HEK293 (cell line): Measurements from ENCODE around the gene MTARC2.

Experiments used
- HOXC10 ChIP-seq: sonication (generic); formaldehyde crosslinking; IDR thresholded peaks from 2 replicates; pipeline ENCODE4 v1.8.1; 2023; ENCODE audit warnings: mild to moderate bottlenecking, missing genetic modification reagents
- HOXD13 ChIP-seq: sonication (generic); formaldehyde crosslinking; IDR thresholded peaks from 2 replicates; pipeline ENCODE4 v1.8.0; 2022; ENCODE audit warnings: missing genetic modification reagents, borderline replicate concordance
- KLF1 ChIP-seq: fragments of 450-650 bp; formaldehyde crosslinking; IDR thresholded peaks from 2 replicates; pipeline ENCODE4 v1.5.1; 2016; ENCODE audit warnings: missing biosample characterization, missing genetic modification characterization
- KLF10 ChIP-seq: fragments of 450-650 bp; IDR thresholded peaks from 2 replicates; pipeline ENCODE4 v1.5.1; 2018; ENCODE audit warnings: missing biosample characterization, mild to moderate bottlenecking, missing genetic modification characterization
- MEIS1 ChIP-seq: sonication (generic); formaldehyde crosslinking; IDR thresholded peaks from 2 replicates; pipeline ENCODE4 v1.8.1; 2022; ENCODE audit warnings: missing genetic modification reagents, mild to moderate bottlenecking, borderline replicate concordance
- OVOL3 ChIP-seq: fragments of 450-650 bp; formaldehyde crosslinking; IDR thresholded peaks from 2 replicates; pipeline ENCODE4 v1.5.1; 2016; ENCODE audit warnings: missing biosample characterization, missing genetic modification characterization
- PRDM4 ChIP-seq: fragments of 450-650 bp; formaldehyde crosslinking; IDR thresholded peaks from 2 replicates; pipeline ENCODE4 v1.5.1; 2017; ENCODE audit warnings: missing biosample characterization, missing genetic modification characterization
- PRDM6 ChIP-seq: fragments of 450-650 bp; formaldehyde crosslinking; IDR thresholded peaks from 2 replicates; pipeline ENCODE4 v1.5.1; 2017; ENCODE audit warnings: missing biosample characterization, missing genetic modification characterization
- SP7 ChIP-seq: fragments of 450-650 bp; formaldehyde crosslinking; IDR thresholded peaks from 2 replicates; pipeline ENCODE4 v1.5.1; 2016; ENCODE audit warnings: missing biosample characterization, missing genetic modification characterization
- TSHZ1 ChIP-seq: fragments of 450-650 bp; formaldehyde crosslinking; IDR thresholded peaks from 2 replicates; pipeline ENCODE4 v1.5.1; 2016; ENCODE audit warnings: missing biosample characterization, missing genetic modification characterization, borderline replicate concordance
- ZBTB17 ChIP-seq: fragments of 450-650 bp; formaldehyde crosslinking; IDR thresholded peaks from 2 replicates; pipeline ENCODE4 v1.5.1; 2016; ENCODE audit warnings: missing biosample characterization, missing genetic modification characterization
- ZEB2 ChIP-seq: fragments of 450-650 bp; formaldehyde crosslinking; IDR thresholded peaks from 2 replicates; pipeline ENCODE4 v1.5.1; 2016; ENCODE audit warnings: missing biosample characterization, missing genetic modification characterization
- ZFP69B ChIP-seq: fragments of 450-650 bp; formaldehyde crosslinking; IDR thresholded peaks from 2 replicates; pipeline ENCODE4 v1.5.1; 2016; ENCODE audit warnings: missing biosample characterization, missing genetic modification characterization
- ZNF10 ChIP-seq: fragments of 450-650 bp; formaldehyde crosslinking; IDR thresholded peaks from 2 replicates; pipeline ENCODE4 v1.5.1; 2017; ENCODE audit warnings: missing biosample characterization, missing genetic modification characterization
- ZNF112 ChIP-seq: fragments of 450-650 bp; formaldehyde crosslinking; IDR thresholded peaks from 2 replicates; pipeline ENCODE4 v1.5.0; 2017; ENCODE audit warnings: missing biosample characterization, missing genetic modification characterization
- ZNF114 ChIP-seq: fragments of 450-650 bp; formaldehyde crosslinking; IDR thresholded peaks from 2 replicates; pipeline ENCODE4 v1.5.0; 2017; ENCODE audit warnings: missing biosample characterization, missing genetic modification characterization
- ZNF121 ChIP-seq: fragments of 450-650 bp; formaldehyde crosslinking; IDR thresholded peaks from 2 replicates; pipeline ENCODE4 v1.5.1; 2016; ENCODE audit warnings: missing biosample characterization, missing genetic modification characterization
- ZNF324 ChIP-seq: fragments of 450-650 bp; formaldehyde crosslinking; IDR thresholded peaks from 2 replicates; pipeline ENCODE4 v1.5.1; 2016; ENCODE audit warnings: missing biosample characterization, missing genetic modification characterization
- ZNF423 ChIP-seq: fragments of 450-650 bp; formaldehyde crosslinking; IDR thresholded peaks from 2 replicates; pipeline ENCODE4 v1.5.1; 2016; ENCODE audit warnings: missing biosample characterization, missing genetic modification characterization
- ZNF510 ChIP-seq: fragments of 450-650 bp; formaldehyde crosslinking; IDR thresholded peaks from 2 replicates; pipeline ENCODE4 v1.5.1; 2018; ENCODE audit warnings: mild to moderate bottlenecking, missing genetic modification characterization, missing biosample characterization; ENCODE audit not compliant: insufficient replicate concordance
- ZNF514 ChIP-seq: fragments of 450-650 bp; formaldehyde crosslinking; IDR thresholded peaks from 2 replicates; pipeline ENCODE4 v1.5.1; 2016; ENCODE audit warnings: missing biosample characterization, missing genetic modification characterization
- ZNF548 ChIP-seq: fragments of 450-650 bp; formaldehyde crosslinking; IDR thresholded peaks from 2 replicates; pipeline ENCODE4 v1.5.1; 2016; ENCODE audit warnings: missing biosample characterization, missing genetic modification characterization
- ZNF549 ChIP-seq: fragments of 450-650 bp; IDR thresholded peaks from 2 replicates; pipeline ENCODE4 v1.5.1; 2018; ENCODE audit warnings: missing biosample characterization, missing genetic modification characterization, mild to moderate bottlenecking, inconsistent platforms, moderate library complexity
- ZNF558 ChIP-seq: fragments of 450-650 bp; formaldehyde crosslinking; IDR thresholded peaks from 2 replicates; pipeline ENCODE4 v1.5.1; 2016; ENCODE audit warnings: missing biosample characterization, missing genetic modification characterization
- ZNF623 ChIP-seq: fragments of 450-650 bp; formaldehyde crosslinking; IDR thresholded peaks from 2 replicates; pipeline ENCODE4 v1.5.1; 2016; ENCODE audit warnings: missing biosample characterization, missing genetic modification characterization
- ZNF701 ChIP-seq: fragments of 450-650 bp; formaldehyde crosslinking; IDR thresholded peaks from 2 replicates; pipeline ENCODE4 v1.5.1; 2016; ENCODE audit warnings: missing biosample characterization, missing genetic modification characterization
- ZNF785 ChIP-seq: fragments of 450-650 bp; formaldehyde crosslinking; IDR thresholded peaks from 2 replicates; pipeline ENCODE4 v1.5.1; 2016; ENCODE audit warnings: missing biosample characterization, missing genetic modification characterization
- ZSCAN4 ChIP-seq: fragments of 450-650 bp; formaldehyde crosslinking; IDR thresholded peaks from 2 replicates; pipeline ENCODE4 v1.5.1; 2017; ENCODE audit warnings: missing biosample characterization, missing genetic modification characterization
- ZSCAN5A ChIP-seq: fragments of 450-650 bp; formaldehyde crosslinking; IDR thresholded peaks from 2 replicates; pipeline ENCODE4 v1.5.1; 2016; ENCODE audit warnings: missing biosample characterization, missing genetic modification characterization
- TF ChIP-seq, protein P1 (sequence below): sonication (generic); formaldehyde crosslinking; IDR thresholded peaks from 2 replicates; pipeline ENCODE4 v1.8.1; 2022; ENCODE audit warnings: mild to moderate bottlenecking, moderate library complexity, missing genetic modification reagents

Gene MTARC2

DNA sequence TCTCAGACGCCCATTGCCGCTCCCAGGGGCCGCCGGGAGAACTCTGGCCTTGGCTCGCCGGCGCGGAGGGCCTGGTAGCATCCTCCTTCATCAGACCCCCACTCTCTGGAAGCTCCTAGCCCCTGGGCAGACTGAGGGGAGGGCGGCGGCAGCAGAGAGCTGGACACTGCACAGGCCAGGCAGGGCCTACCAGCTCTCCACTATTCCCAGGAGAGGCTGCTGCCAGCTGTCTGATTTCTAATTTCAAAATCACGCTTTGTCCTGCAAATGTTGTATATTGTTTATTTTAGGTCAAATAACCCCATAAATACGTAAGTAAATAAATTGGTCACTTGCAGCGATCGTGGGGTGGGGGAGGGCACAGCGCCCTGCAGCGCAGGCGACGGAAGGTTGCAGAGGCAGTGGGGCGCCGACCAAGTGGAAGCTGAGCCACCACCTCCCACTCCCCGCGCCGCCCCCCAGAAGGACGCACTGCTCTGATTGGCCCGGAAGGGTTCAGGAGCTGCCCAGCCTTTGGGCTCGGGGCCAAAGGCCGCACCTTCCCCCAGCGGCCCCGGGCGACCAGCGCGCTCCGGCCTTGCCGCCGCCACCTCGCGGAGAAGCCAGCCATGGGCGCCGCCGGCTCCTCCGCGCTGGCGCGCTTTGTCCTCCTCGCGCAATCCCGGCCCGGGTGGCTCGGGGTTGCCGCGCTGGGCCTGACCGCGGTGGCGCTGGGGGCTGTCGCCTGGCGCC lies 38.4 kb downstream of the MTARC2 start, which contains the start of gene MTARC1 (continued):
- TF ChIP-seq PRDM6 (tag by site-specific recombination) (peak; percentile 58), ZNF514 (no peak), ZSCAN4 (tag by site-specific recombination) (no peak), MEIS1 (CRISPR knock-in tag) (no peak), ZSCAN5A (tag by site-specific recombination) (0 out of 2 replicates have a peak, but pooled peaks have one; percentile 23), ZNF121 (no peak), ZNF549 (tag by site-specific recombination) (no peak), ZNF785 (tag by site-specific recombination) (no peak), ZNF623 (tag by site-specific recombination) (no peak), ZNF548 (tag by site-specific recombination) (no peak), ZNF423 (peak; percentile 90), ZEB2 (tag by site-specific recombination) (peak; percentile 71), HOXD13 (CRISPR knock-in tag) (no peak), HOXC10 (CRISPR knock-in tag) (no peak), ZNF558 (tag by site-specific recombination) (peak; percentile 52; the same call in 1 of the 2 replicates), TSHZ1 (no peak), ZFP69B (tag by site-specific recombination) (no peak), ZNF701 (tag by site-specific recombination) (no peak), ZNF324 (tag by site-specific recombination) (peak; percentile 61; the same call in 1 of the 2 replicates), SP7 (tag by site-specific recombination) (peak; percentile 66), PRDM4 (peak; percentile 31; the same call in 1 of the 2 replicates), KLF1 (tag by site-specific recombination) (peak; percentile 64), ZNF112 (no peak), OVOL3 (no peak), ZNF114 (no peak), KLF10 (peak; percentile 90), ZBTB17 (tag by site-specific recombination) (peak; percentile 55; the same call in 1 of the 2 replicates), ZNF10 (peak; percentile 58; the same call in 1 of the 2 replicates), ZNF510 (tag by site-specific recombination) (no peak)
- TF ChIP-seq, protein P1, sequence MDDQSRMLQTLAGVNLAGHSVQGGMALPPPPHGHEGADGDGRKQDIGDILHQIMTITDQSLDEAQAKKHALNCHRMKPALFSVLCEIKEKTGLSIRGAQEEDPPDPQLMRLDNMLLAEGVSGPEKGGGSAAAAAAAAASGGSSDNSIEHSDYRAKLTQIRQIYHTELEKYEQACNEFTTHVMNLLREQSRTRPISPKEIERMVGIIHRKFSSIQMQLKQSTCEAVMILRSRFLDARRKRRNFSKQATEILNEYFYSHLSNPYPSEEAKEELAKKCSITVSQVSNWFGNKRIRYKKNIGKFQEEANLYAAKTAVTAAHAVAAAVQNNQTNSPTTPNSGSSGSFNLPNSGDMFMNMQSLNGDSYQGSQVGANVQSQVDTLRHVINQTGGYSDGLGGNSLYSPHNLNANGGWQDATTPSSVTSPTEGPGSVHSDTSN (CRISPR knock-in tag) = no peak
